ENCODE data around the gene MYO1G.

GRCh38 chr7:44917465-44917864, 61.4 kb downstream of the MYO1G start:
- TF ChIP-seq CTCF (IDR thresholded peaks at IDR 0.05): no peak
- TF ChIP-seq POLR2AphosphoS5 (IDR thresholded peaks at IDR 0.05; ENCODE audit: low read depth, low read length): no peak
- TF ChIP-seq SIN3A (IDR thresholded peaks at IDR 0.05; ENCODE audit: borderline replicate concordance, insufficient read depth, low read depth, low read length): no peak
- TF ChIP-seq, protein P1, sequence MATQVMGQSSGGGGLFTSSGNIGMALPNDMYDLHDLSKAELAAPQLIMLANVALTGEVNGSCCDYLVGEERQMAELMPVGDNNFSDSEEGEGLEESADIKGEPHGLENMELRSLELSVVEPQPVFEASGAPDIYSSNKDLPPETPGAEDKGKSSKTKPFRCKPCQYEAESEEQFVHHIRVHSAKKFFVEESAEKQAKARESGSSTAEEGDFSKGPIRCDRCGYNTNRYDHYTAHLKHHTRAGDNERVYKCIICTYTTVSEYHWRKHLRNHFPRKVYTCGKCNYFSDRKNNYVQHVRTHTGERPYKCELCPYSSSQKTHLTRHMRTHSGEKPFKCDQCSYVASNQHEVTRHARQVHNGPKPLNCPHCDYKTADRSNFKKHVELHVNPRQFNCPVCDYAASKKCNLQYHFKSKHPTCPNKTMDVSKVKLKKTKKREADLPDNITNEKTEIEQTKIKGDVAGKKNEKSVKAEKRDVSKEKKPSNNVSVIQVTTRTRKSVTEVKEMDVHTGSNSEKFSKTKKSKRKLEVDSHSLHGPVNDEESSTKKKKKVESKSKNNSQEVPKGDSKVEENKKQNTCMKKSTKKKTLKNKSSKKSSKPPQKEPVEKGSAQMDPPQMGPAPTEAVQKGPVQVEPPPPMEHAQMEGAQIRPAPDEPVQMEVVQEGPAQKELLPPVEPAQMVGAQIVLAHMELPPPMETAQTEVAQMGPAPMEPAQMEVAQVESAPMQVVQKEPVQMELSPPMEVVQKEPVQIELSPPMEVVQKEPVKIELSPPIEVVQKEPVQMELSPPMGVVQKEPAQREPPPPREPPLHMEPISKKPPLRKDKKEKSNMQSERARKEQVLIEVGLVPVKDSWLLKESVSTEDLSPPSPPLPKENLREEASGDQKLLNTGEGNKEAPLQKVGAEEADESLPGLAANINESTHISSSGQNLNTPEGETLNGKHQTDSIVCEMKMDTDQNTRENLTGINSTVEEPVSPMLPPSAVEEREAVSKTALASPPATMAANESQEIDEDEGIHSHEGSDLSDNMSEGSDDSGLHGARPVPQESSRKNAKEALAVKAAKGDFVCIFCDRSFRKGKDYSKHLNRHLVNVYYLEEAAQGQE (IDR thresholded peaks at IDR 0.05; ENCODE audit: insufficient read depth in 1 of 2, low read depth in 2 of 2, low read length in 1 of 2): no peak
